ENCODE results near the gene MX2.

Gene MX2

DNA sequence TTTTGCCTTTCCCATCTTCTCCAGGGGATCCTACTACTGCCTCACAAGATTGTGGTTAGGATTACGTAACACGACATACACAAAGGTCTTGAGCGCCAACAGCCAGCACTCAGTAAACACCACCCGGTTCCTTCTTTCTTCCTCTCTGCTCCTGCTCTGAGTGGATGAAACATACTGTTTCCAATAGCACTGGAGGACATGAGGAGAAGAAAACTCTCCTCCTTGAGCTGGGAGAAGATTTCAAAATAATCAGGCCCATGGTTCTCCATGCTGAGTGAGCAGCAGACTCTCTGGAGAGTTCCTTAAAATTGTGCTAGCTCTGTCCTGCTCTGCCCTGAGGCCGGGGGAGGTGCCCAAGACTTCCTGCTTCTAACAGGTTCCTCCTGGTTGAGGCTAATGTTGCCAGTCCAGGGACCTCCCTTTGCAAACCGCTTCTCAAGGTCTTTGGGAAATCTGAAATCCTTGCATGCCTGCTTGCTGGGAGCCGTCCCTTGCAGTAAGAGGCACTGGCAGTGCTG is 34.8 kb downstream of the MX2 start:
- TF ChIP-seq CTCF (conservative IDR thresholded peaks at IDR 0.05; ENCODE audit: low read length), result no peak
- DNase-seq (ENCODE audit: low read depth), result no peak
- H3K4me3 ChIP-seq (ENCODE audit: low read length), result no peak overlapping the region

DNA sequence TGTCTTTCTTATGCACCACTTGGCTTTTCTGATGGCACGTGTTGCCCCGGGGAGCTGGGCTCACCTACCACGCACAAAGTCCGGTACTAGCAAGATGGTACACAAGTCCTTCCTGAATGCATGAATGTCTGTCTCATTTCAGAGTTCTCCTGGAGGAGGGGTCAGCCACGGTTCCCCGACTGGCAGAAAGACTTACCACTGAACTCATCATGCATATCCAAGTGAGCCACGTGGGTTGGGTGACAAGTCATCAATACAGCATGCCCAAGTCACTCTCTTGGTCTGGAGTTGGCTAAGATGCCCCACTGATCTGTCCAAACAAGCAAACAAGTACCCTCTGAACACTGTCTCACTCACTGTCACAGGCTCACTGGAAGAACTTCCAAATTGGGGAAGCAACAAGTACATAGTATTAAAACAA is 35.7 kb downstream of the MX2 start:
- no peak for DNase-seq (ENCODE audit: low read depth)
- TF ChIP-seq CTCF (conservative IDR thresholded peaks at IDR 0.05; ENCODE audit: low read length), result no peak
- no peak overlapping the region for H3K4me3 ChIP-seq (ENCODE audit: low read length)

- no peak overlapping the region for H3K4me3 ChIP-seq (ENCODE audit: low read length)
- TF ChIP-seq CTCF (conservative IDR thresholded peaks at IDR 0.05; ENCODE audit: low read length), result no peak
- DNase-seq (ENCODE audit: low read depth), result no peak
Measured at GRCh38 chr21:41398251-41398650, 36.4 kb downstream of the MX2 start.

DNA sequence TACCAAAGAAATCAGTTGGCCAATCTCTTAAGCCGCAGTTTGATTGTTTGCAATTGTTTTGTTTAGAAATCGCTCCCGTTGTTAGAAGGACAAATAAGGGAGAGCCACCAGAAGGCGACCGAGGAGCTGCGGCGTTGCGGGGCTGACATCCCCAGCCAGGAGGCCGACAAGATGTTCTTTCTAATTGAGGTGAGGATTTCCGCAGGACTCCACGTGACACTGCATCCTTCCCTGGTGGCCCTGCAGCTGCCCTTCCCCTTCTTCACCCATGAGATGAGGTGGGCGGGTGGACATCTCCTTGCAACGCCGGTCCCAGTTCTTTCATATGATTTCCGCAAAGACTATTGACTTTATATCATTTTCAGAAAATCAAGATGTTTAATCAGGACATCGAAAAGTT is 37.0 kb downstream of the MX2 start:
- no peak for TF ChIP-seq CTCF (conservative IDR thresholded peaks at IDR 0.05; ENCODE audit: low read length)
- H3K4me3 ChIP-seq (ENCODE audit: low read length), result no peak overlapping the region
- no peak for DNase-seq (ENCODE audit: low read depth)

DNA sequence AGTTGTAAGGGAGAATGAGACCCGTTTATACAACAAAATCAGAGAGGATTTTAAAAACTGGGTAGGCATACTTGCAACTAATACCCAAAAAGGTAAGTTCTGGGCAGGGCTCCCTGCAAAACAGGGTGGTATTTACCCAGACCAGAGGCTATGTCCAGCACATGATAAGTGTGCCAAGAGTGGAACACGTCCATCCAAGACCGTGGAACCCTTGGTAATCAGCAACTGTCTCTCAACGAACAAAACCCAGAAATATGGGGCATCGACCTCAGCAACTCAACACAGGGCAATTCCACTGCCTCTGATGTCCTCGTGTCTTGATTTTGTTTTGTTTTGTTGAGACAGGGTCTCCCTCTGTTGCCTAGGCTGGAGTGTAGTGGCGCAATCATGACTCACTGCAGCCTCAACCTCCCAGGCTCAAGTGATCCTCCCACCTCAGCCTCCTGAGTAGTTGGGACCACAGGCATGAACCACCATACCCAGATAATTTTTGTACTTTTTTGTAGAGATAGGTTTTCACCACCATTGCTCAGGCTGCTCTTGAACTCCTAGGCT is 37.5 kb downstream of the MX2 start:
- no peak for TF ChIP-seq CTCF (conservative IDR thresholded peaks at IDR 0.05; ENCODE audit: low read length)
- DNase-seq (ENCODE audit: low read depth), result no peak
- H3K4me3 ChIP-seq (ENCODE audit: low read length), result no peak overlapping the region

GRCh38 chr21:41402231-41402630 is 40.4 kb downstream of the MX2 start:
- no peak for DNase-seq (ENCODE audit: low read depth)
- TF ChIP-seq CTCF (conservative IDR thresholded peaks at IDR 0.05; ENCODE audit: low read length), result no peak
- H3K4me3 ChIP-seq (ENCODE audit: low read length), result no peak overlapping the region

- TF ChIP-seq CTCF (conservative IDR thresholded peaks at IDR 0.05; ENCODE audit: low read length), result no peak
Measured at GRCh38 chr21:41402796-41403195, 41.0 kb downstream of the MX2 start.

More at GRCh38 chr21:41402796-41403195, 41.0 kb downstream of the MX2 start:
- no peak for DNase-seq (ENCODE audit: low read depth)
- no peak overlapping the region for H3K4me3 ChIP-seq (ENCODE audit: low read length)
